UCSD-AML1 (cell line): ENCODE measurements around the gene ADCY6.

Experiments
- DNase-seq: peaks from one replicate; lab custom pipeline; 2025; ENCODE audit not compliant: unreplicated experiment; lab: John Stamatoyannopoulos, UW

ADCY6 gene

GRCh38 chr12:48816143-48816854 lies 27.4 kb upstream of the ADCY6 start:
- DNase-seq: no peak

GRCh38 chr12:48815126-48816110 lies 26.5 kb upstream of the ADCY6 start:
- DNase-seq: peak; percentile 80

- peak; percentile 90 for DNase-seq
Measured at GRCh38 chr12:48814262-48815125, 25.6 kb upstream of the ADCY6 start.

- peak; percentile 56 for DNase-seq
Measured at GRCh38 chr12:48813465-48814261, 24.8 kb upstream of the ADCY6 start.

- DNase-seq: no peak
Measured at GRCh38 chr12:48812389-48812788, 23.5 kb upstream of the ADCY6 start.

- DNase-seq: no peak
Measured at GRCh38 chr12:48811437-48812090, 22.7 kb upstream of the ADCY6 start.

- DNase-seq: no peak
Measured at GRCh38 chr12:48810903-48811431, 22.1 kb upstream of the ADCY6 start.

GRCh38 chr12:48807981-48808380 lies 19.1 kb upstream of the ADCY6 start:
- no peak for DNase-seq

GRCh38 chr12:48803675-48804074 lies 14.8 kb upstream of the ADCY6 start:
- no peak for DNase-seq

- DNase-seq: no peak
Measured at GRCh38 chr12:48800971-48801370, 12.1 kb upstream of the ADCY6 start.

GRCh38 chr12:48800457-48800856 lies 11.6 kb upstream of the ADCY6 start:
- DNase-seq: no peak

GRCh38 chr12:48796976-48797375 lies 8.1 kb upstream of the ADCY6 start:
- peak; percentile 30 for DNase-seq

- DNase-seq: peak; percentile 66
Measured at GRCh38 chr12:48795550-48796455, 6.9 kb upstream of the ADCY6 start.

- DNase-seq: no peak
Measured at GRCh38 chr12:48794870-48795269, 6.0 kb upstream of the ADCY6 start.

GRCh38 chr12:48793696-48794095 lies 4.8 kb upstream of the ADCY6 start:
- no peak for DNase-seq

- no peak for DNase-seq
Measured at GRCh38 chr12:48789858-48790326, 1.0 kb upstream of the ADCY6 start.

- DNase-seq: no peak
Measured at GRCh38 chr12:48788524-48788853, 400 bp downstream of the ADCY6 start.

- peak; percentile 43 for DNase-seq
Measured at GRCh38 chr12:48787791-48788523, 932 bp downstream of the ADCY6 start.
